ENCODE measurements around the gene TSKU. TPM values are rescaled to one million over a fixed set of nuclear protein-coding genes. Genes with fewer than 3 reads are reported as not detected.

Gene TSKU
- total RNA-seq, 2 experiments from 2014 or later = 1.5 to 1.8 TPM

DNA sequence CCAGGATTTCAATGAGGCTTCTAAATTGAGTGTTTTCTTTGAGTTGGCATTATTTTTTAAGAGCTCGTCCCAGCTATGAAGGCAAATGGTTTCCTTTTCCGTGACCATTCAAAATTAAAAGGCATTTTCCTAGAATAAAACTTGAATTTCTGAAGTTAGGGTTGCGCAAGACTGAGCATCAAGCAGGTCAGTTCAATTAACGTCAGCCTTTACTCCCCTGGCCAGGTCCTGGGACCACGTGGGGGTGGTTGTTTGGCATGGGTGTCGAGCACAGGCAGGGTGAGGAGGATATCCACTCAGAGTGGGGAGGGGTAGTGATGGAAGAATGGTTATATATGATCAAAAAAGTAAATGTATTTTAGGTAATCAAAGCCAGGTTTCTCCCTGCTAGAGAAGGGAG is 43.4 kb upstream of the TSKU start:
- no peak for TF ChIP-seq EZH2phosphoT487 (IDR thresholded peaks at IDR 0.05; ENCODE audit: borderline replicate concordance, low read depth, low read length)
- TF ChIP-seq, protein P1, sequence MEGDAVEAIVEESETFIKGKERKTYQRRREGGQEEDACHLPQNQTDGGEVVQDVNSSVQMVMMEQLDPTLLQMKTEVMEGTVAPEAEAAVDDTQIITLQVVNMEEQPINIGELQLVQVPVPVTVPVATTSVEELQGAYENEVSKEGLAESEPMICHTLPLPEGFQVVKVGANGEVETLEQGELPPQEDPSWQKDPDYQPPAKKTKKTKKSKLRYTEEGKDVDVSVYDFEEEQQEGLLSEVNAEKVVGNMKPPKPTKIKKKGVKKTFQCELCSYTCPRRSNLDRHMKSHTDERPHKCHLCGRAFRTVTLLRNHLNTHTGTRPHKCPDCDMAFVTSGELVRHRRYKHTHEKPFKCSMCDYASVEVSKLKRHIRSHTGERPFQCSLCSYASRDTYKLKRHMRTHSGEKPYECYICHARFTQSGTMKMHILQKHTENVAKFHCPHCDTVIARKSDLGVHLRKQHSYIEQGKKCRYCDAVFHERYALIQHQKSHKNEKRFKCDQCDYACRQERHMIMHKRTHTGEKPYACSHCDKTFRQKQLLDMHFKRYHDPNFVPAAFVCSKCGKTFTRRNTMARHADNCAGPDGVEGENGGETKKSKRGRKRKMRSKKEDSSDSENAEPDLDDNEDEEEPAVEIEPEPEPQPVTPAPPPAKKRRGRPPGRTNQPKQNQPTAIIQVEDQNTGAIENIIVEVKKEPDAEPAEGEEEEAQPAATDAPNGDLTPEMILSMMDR (conservative IDR thresholded peaks at IDR 0.05; ENCODE audit: low read length) = no peak
- H3K9me3 ChIP-seq (ENCODE audit: low read length) = no peaks in the 10 kb centered on the region
- no peak overlapping the region for H3K4me2 ChIP-seq (ENCODE audit: low read length)
- H3K79me2 ChIP-seq (ENCODE audit: insufficient read depth, low read depth, low read length) = no peaks in the 10 kb centered on the region
- H3K36me3 ChIP-seq (ENCODE audit: insufficient read depth, low read length) = no peaks in the 10 kb centered on the region
- POLR2A ChIA-PET = no interaction called here
- H3K9me2 ChIP-seq (ENCODE audit: insufficient read depth, low read length) = no peaks in the 10 kb centered on the region
- intact Hi-C loops (cut with micrococcal nuclease; ENCODE audit: unreplicated experiment) = no loop called here
- DNase-seq (ENCODE audit: low spot score) = no peak
- CTCF ChIA-PET (ENCODE audit: unreplicated experiment) = no interaction called here
- no peaks in the 10 kb centered on the region for H3K4me1 ChIP-seq (ENCODE audit: insufficient read depth, low read length, poor library complexity, severe bottlenecking)
- H2AFZ ChIP-seq (ENCODE audit: low read length) = no peak overlapping the region
- no peaks in the 10 kb centered on the region for H4K20me1 ChIP-seq (ENCODE audit: insufficient read depth, low read length)
- BruUV-seq (replicated peaks) = no TSS peak
- H3K27ac ChIP-seq (ENCODE audit: low read depth, low read length, poor library complexity, severe bottlenecking) = no peak overlapping the region
- H3K4me3 ChIP-seq (ENCODE audit: low read depth, low read length, poor library complexity, severe bottlenecking) = no peak overlapping the region

DNA sequence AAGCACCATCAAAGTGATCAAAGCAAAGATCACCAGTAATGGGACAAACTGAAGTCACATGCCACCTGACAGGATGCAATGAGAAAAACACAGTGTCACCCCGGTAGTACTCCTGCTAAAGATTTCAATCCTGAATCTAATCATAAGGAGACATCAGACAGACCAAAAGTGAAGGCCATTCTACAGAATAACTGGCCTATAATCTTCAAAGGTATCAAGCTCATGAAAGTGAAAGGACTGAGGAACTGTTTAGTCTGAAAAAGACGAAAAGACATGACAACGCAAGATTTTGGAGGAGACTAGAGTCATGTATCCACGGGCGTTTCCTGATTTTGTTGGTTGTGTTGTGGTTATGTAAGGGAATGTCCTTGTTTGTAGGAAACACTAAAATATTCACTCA is 42.4 kb upstream of the TSKU start:
- Histone ChIP-seq H3K9me3 (ENCODE audit: low read length) (no peaks in the 10 kb centered on the region), H3K4me3 (ENCODE audit: low read depth, low read length, poor library complexity, severe bottlenecking) (no peak overlapping the region), H3K4me2 (ENCODE audit: low read length) (no peak overlapping the region), H3K4me1 (ENCODE audit: insufficient read depth, low read length, poor library complexity, severe bottlenecking) (no peaks in the 10 kb centered on the region), H3K9me2 (ENCODE audit: insufficient read depth, low read length) (no peaks in the 10 kb centered on the region), H2AFZ (ENCODE audit: low read length) (no peak overlapping the region), H3K27ac (ENCODE audit: low read depth, low read length, poor library complexity, severe bottlenecking) (no peak overlapping the region), H3K36me3 (ENCODE audit: insufficient read depth, low read length) (no peaks in the 10 kb centered on the region), H3K79me2 (ENCODE audit: insufficient read depth, low read depth, low read length) (no peaks in the 10 kb centered on the region), H4K20me1 (ENCODE audit: insufficient read depth, low read length) (no peaks in the 10 kb centered on the region)
- BruUV-seq (replicated peaks) = no TSS peak
- CTCF ChIA-PET (ENCODE audit: unreplicated experiment) = interaction anchor here (0.6 kb wide), 1 partner anchor 1254 kb away, joined by 3 read pairs; no protein-coding TSS in a partner anchor
- no peak for TF ChIP-seq EZH2phosphoT487 (IDR thresholded peaks at IDR 0.05; ENCODE audit: borderline replicate concordance, low read depth, low read length)
- TF ChIP-seq, protein P1 (conservative IDR thresholded peaks at IDR 0.05; ENCODE audit: low read length) = no peak
- POLR2A ChIA-PET = interaction anchor here (0.5 kb wide), 1 partner anchor 1378 kb away, joined by 3 read pairs; no protein-coding TSS in a partner anchor
- intact Hi-C loops (cut with micrococcal nuclease; ENCODE audit: unreplicated experiment) = no loop called here
- DNase-seq (ENCODE audit: low spot score) = no peak

DNA sequence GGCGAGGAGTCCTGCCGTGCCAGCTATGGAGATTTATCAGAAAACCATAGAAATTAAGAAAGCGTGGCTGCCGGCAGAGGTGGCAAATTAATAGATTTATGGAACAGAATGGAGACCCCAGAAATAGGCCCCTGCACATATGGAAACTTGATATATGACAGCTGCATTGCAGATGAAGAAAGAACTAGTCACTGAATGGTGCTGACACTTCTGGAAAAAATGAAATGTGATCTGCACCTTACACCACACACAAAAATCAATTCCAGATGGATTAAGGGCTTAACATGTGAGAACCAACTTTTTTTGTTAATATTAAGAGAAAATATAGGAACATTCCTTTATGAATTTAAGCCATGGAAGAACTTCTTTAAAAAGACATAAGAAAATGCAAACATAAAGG is 40.3 kb upstream of the TSKU start:
- no peaks in the 10 kb centered on the region for H3K9me3 ChIP-seq (ENCODE audit: low read length)
- H3K27ac ChIP-seq (ENCODE audit: low read depth, low read length, poor library complexity, severe bottlenecking) = no peak overlapping the region
- CTCF ChIA-PET (ENCODE audit: unreplicated experiment) = interaction anchor here (0.7 kb wide), 1 partner anchor 12 kb away, joined by 3 read pairs; no protein-coding TSS in a partner anchor
- no peaks in the 10 kb centered on the region for H3K36me3 ChIP-seq (ENCODE audit: insufficient read depth, low read length)
- no TSS peak for BruUV-seq (replicated peaks)
- no peaks in the 10 kb centered on the region for H3K4me1 ChIP-seq (ENCODE audit: insufficient read depth, low read length, poor library complexity, severe bottlenecking)
- H3K79me2 ChIP-seq (ENCODE audit: insufficient read depth, low read depth, low read length) = no peaks in the 10 kb centered on the region
- no peak overlapping the region for H3K4me2 ChIP-seq (ENCODE audit: low read length)
- DNase-seq (ENCODE audit: low spot score) = no peak
- no peaks in the 10 kb centered on the region for H3K9me2 ChIP-seq (ENCODE audit: insufficient read depth, low read length)
- no peak overlapping the region for H2AFZ ChIP-seq (ENCODE audit: low read length)
- POLR2A ChIA-PET = interaction anchor here (0.7 kb wide), 1 partner anchor 28 kb away, joined by 5 read pairs; no protein-coding TSS in a partner anchor
- intact Hi-C loops (cut with micrococcal nuclease; ENCODE audit: unreplicated experiment) = no loop called here
- H3K4me3 ChIP-seq (ENCODE audit: low read depth, low read length, poor library complexity, severe bottlenecking) = no peak overlapping the region
- TF ChIP-seq, protein P1 (conservative IDR thresholded peaks at IDR 0.05; ENCODE audit: low read length) = no peak
- no peaks in the 10 kb centered on the region for H4K20me1 ChIP-seq (ENCODE audit: insufficient read depth, low read length)

Data from OCI-LY7 (cell line).